GM12865 (cell line): ENCODE measurements around the gene ZCCHC2.

Experiments
- DNase-seq: peaks from one replicate; pipeline ENCODE4 v3.0.0; 2010; ENCODE audit warnings: low read depth
- H3K4me3 ChIP-seq: 2 replicates; pipeline ENCODE4 v1.5.1; 2011; ENCODE audit warnings: mild to moderate bottlenecking, low read depth, low read length, control low read depth
- TF ChIP-seq, protein P1 (sequence below): IDR thresholded peaks from 2 replicates; pipeline ENCODE4 v1.5.1; 2011; ENCODE audit warnings: low read length, control low read depth, low read depth, inconsistent platforms; ENCODE audit not compliant: insufficient read depth; ENCODE audit errors: missing control alignments

The ZCCHC2 gene

DNA sequence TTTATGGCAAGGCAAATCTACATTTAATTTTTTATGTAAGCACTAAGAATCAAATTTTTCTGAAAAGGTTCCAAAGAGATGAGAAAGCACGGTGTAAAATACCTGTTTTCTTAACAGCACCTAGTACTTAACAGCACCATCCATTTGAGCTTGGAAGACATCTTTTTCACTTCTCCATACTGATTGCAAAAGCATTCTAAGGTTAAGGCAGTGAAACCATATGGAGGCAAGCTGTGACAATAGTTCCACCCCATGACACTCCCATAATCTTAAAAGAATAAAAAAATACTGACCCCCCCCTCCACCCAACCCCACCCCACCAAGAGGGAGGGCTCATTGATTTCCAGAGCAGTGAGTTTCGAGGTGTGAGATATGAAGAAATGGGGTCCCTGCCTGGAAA is 60.6 kb downstream of the ZCCHC2 start:
- H3K4me3 ChIP-seq, result no peak overlapping the region
- TF ChIP-seq, protein P1, sequence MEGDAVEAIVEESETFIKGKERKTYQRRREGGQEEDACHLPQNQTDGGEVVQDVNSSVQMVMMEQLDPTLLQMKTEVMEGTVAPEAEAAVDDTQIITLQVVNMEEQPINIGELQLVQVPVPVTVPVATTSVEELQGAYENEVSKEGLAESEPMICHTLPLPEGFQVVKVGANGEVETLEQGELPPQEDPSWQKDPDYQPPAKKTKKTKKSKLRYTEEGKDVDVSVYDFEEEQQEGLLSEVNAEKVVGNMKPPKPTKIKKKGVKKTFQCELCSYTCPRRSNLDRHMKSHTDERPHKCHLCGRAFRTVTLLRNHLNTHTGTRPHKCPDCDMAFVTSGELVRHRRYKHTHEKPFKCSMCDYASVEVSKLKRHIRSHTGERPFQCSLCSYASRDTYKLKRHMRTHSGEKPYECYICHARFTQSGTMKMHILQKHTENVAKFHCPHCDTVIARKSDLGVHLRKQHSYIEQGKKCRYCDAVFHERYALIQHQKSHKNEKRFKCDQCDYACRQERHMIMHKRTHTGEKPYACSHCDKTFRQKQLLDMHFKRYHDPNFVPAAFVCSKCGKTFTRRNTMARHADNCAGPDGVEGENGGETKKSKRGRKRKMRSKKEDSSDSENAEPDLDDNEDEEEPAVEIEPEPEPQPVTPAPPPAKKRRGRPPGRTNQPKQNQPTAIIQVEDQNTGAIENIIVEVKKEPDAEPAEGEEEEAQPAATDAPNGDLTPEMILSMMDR, result no peak
- no peak for DNase-seq

DNA sequence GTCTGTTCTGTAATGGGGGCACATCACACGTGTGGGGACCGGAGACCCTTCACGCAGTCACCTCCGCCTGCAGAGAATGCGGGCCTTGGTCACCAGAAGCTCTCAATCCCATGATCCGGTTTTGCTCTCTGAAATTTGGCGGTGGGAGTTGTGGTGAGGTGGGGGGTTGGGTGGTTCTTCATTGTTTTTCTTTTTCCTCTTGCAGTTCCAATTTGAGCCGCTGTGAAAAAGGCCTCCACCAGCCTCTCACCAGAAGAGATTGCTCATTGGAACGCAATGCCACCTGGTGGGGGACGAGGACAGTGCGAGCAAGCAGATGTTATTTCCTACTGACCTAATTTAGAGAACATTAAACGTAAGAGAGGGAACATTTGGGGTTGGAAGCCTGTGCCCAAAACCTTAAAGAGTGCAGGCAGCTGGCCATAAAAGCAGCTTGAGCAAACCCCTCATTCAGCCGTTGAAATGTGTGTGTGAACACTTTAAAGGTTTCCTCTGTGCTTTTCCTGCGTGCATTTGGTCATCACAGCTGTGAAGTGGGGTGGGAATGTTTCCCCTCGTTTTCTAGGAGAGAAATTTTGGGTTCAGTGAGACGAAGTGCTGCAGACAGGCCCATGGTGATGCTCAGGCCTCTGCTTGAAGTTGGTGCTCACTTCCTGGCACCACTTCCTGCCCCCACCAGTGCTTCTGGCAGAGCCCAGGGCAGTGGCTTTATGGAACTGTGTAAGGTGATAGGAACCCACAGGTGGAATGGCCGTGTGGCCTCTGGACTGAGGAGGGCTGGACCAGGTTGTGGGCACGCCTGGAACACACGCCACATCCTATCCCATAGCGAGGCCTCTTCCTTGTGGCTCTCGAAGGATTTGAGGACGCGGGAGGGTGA is 61.7 kb downstream of the ZCCHC2 start:
- peak; percentile 91 for DNase-seq
- no peak overlapping the region for H3K4me3 ChIP-seq
- TF ChIP-seq, protein P1, result peak; percentile 95

DNA sequence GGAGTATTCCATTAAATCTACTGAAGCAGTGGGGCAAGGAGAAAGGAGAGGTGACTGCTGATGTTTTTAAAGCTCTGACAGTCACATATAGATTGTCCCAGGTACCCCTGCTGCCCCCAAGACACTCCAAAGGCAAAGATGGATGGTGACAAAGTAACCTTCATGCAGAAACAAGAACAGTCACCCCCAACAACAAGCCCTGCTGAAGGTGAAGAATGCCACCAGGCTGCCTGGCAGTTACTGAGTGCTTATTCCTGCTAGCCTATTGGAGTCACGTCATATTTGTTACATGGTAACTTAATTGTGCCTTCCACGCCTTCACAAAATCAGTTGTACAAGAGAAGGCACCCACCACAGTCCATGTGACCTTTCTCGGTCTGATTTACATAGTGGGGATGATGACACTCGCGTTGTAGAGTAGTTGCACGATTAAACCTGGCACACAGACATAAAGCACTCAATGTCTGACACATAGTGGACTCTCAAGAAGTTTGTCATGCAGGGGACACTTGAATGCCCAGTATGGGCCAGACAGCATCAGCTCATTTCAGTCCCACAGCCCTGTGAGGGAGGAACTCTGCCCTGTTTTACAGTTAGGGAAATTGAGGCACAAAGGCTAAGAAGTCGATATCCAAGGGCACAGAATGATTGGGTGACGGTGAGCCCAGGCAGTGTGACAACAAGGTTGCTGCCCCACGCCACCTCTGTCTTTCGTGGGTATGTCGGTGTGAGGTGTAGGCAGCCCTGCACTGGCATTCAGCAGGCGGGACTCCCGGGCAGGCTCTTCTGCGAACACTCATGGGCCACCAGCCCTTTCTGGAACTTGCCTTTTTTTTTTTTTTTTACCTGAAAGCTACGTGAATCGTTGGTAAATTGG is 62.7 kb downstream of the ZCCHC2 start:
- DNase-seq, result no peak
- TF ChIP-seq, protein P1, result no peak
- H3K4me3 ChIP-seq, result peak overlapping the region; percentile 30; the same call in 1 of the 2 replicates

DNA sequence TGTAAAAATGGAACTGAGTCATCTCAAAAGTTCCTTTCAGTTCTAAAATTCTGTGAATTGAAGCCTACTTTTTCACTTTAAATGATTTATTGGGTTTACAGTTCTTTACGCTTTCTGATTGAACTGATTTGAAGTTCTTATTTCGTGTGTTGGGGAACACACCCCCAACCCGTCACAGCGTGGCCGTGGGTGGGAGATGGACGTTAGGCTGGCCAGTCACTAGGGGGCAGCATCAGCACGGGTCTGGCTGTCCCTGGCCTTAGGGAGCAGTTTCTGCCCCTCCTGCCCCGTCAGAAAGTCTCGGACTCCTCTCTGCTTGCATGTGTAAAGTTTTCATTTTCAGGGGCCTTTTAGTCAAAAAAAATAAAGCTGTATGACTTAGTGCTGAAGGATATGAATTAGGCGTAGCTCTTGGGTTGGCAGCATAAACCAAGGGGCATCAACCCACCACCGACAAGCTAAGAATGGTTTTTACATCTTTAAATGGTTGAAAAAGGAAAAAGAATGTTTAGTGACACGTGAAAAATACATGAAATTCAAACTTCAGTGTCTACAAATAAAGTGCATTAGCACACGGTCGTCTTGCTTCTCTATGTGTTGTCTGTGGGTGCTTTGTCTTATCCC is 63.4 kb downstream of the ZCCHC2 start:
- peak; percentile 87 for DNase-seq
- peak overlapping the region; percentile 30; the same call in 1 of the 2 replicates for H3K4me3 ChIP-seq
- TF ChIP-seq, protein P1, result peak; percentile 95

DNA sequence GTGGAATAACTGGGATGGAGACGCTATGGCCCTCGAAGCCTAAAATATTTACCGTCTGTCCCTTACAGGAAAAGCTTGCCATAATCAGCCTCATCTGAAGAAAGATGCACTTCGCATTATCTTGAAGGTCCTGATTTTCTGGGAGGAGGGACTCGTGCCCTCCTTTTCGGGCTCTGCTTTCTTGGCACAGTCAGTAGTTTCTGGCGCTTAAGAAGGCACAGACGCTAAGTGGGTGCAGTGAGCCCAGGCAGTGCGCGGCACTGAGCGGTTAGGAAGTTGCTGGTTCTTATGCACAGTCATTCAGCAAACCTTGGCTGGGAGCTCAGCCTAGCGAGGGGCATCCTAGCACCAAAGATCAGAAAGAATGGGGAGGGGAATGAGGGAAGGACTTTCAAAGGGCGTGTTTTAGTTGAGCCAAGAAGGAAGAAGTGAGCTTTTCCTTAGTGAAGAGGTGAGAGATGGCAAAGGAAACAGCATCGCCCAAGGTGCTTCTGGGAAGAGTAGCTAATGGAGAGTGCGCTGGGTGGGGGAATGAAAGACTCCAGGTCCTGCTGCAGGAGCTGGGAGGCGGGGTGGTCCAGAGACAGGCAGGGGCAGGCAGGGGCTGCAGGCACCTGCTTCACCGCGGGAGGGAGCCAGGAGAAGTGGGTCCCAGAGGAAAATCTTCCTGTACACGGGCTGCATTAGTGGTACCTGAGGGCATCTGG is 64.1 kb downstream of the ZCCHC2 start:
- TF ChIP-seq, protein P1, result no peak
- no peak overlapping the region for H3K4me3 ChIP-seq
- DNase-seq, result no peak

DNA sequence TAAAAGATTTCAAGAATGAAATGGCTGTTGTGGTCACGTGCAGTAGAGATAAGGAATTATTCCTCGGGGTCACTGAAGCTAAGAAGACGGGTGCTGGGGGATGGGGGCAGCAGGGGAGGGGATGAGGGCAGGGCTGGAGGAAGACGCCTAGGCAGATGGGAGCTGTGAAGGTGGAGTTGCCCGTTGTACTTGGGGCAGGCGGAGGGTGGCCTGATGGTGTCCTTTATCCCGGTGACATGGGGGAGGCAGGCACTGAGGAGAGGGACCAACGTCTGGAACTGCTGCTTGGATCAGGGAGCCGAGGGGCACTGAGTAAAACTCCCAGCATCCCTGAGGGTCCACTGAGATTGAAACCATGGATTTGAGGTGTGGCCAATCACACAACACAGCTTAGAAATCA is 64.9 kb downstream of the ZCCHC2 start:
- TF ChIP-seq, protein P1, result no peak
- H3K4me3 ChIP-seq, result no peak overlapping the region
- DNase-seq, result no peak
